D721Med (cell line): ENCODE measurements around the gene MUC2.

Experiments used
- DNase-seq: peaks from one replicate; pipeline ENCODE4 v3.0.0; 2011; ENCODE audit warnings: low spot score; ENCODE audit not compliant: insufficient read length
- FAIRE-seq: peaks from 2 replicates; lab custom pipeline; 2011; peaks lifted over from hg19 to GRCh38; lab: Jason Lieb, UNC
- TF ChIP-seq, protein P1 (sequence below): IDR thresholded peaks from 2 replicates; pipeline ENCODE4 v1.5.1; 2012; ENCODE audit warnings: mild to moderate bottlenecking, control low read depth; ENCODE audit not compliant: insufficient read depth; ENCODE audit errors: missing control alignments

The MUC2 gene

DNA sequence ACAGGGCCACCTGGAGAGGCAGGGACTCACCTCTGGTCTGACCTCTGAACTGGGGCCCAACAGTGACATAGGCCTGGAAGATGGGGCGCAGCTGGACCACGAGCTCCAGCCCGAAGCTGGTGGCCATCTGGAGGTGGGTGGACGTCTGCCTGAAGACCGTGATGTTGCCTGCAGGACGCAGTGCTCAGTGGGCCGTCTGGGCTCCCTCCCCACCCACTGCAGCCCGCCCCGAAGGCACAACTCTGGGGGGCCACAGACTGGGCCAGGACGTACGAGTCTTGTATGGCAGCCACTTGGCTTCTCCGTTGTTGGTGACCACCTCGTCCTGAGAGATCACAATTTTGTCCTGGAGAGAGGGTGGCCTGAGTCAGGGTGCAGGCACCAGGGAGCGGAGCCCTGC lies 46.1 kb upstream of the MUC2 start:
- FAIRE-seq (no peak), DNase-seq (no peak)
- TF ChIP-seq, protein P1, sequence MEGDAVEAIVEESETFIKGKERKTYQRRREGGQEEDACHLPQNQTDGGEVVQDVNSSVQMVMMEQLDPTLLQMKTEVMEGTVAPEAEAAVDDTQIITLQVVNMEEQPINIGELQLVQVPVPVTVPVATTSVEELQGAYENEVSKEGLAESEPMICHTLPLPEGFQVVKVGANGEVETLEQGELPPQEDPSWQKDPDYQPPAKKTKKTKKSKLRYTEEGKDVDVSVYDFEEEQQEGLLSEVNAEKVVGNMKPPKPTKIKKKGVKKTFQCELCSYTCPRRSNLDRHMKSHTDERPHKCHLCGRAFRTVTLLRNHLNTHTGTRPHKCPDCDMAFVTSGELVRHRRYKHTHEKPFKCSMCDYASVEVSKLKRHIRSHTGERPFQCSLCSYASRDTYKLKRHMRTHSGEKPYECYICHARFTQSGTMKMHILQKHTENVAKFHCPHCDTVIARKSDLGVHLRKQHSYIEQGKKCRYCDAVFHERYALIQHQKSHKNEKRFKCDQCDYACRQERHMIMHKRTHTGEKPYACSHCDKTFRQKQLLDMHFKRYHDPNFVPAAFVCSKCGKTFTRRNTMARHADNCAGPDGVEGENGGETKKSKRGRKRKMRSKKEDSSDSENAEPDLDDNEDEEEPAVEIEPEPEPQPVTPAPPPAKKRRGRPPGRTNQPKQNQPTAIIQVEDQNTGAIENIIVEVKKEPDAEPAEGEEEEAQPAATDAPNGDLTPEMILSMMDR, result no peak

DNA sequence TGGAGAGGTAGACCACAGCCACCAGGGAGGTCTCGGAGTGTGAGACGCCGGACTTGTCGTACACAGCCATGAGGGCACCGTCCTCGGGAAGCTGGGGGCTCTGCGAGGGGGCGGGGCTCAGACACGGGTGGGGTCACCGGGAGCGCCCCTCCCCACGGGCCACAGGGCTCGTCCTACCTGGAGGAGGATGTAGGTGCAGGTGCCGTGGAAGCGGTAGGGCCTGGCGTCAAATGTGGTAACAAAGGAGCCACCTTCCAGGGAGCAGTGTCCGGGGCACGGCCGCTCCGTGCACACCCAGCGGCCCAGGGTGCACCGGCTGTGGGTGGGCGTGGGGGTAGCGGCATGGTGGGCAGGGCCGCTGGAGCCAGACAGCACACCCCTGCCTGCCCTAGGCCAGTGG lies 45.6 kb upstream of the MUC2 start:
- TF ChIP-seq, protein P1, result no peak
- FAIRE-seq, result no peak

DNA sequence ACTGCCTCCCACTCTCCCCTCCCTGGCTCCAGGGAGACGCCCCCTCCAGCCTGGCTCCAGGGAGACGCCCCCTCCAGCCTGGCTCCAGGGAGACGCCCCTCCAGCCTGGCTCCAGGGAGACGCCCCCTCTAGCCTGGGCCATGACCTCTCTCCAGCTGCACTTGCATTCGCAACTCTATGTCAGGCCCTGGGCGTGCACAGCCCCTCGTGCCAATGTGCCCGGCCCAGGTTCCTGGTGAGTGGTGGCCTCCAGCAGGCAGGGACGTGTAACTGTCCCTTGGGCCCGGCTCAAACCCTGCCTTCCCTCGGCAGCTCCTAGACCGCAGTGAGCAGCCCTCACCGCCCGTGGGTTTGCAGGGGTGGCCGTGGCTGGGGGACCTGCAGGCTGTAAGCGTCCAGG lies 45.0 kb upstream of the MUC2 start:
- TF ChIP-seq, protein P1, result no peak
- FAIRE-seq, result no peak
- no peak for DNase-seq

More for the DNA sequence above, 45.6 kb upstream of the MUC2 start:
- no peak for DNase-seq

DNA sequence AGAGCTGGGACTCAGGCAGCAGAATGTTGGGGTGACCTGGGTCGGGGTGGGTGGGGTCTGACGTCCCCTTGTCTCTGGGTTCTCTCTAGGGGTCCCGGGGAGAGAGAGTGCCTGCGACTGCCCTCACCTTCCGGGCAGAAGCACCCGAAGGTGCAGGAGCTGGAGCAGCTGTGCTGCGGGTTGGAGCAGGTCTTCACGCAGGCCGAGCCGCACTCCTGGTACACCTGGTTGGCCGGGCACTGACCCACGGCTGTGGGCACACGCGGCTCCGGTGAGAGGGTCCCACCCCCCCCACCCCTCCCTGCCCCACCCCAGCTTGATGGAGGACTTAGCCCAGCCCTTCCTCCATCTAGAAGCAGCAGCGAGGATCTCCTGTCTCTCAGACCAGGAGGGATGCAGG lies 44.6 kb upstream of the MUC2 start:
- FAIRE-seq (no peak), DNase-seq (no peak)
- TF ChIP-seq, protein P1, result no peak

DNA sequence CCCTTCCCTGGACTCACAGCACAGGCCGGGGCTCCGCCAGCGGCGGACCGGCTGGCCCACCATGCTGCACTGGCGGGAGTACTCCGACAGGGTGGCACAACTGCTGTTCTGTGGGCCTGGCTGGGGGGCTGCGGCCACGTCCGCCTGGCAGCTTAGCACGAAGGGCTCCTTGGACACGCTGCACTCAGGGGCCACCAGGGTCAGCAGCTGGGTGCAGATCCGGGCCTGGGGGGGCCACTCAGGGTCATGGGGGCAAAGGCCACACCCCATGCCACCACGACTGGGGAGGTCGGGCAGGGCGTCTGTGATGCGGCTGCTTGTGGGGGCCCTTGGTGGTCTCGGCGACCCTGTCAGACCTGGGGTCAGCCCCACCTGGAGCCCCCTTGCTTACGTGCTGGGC lies 44.1 kb upstream of the MUC2 start:
- FAIRE-seq (no peak), DNase-seq (no peak)
- TF ChIP-seq, protein P1, result no peak

DNA sequence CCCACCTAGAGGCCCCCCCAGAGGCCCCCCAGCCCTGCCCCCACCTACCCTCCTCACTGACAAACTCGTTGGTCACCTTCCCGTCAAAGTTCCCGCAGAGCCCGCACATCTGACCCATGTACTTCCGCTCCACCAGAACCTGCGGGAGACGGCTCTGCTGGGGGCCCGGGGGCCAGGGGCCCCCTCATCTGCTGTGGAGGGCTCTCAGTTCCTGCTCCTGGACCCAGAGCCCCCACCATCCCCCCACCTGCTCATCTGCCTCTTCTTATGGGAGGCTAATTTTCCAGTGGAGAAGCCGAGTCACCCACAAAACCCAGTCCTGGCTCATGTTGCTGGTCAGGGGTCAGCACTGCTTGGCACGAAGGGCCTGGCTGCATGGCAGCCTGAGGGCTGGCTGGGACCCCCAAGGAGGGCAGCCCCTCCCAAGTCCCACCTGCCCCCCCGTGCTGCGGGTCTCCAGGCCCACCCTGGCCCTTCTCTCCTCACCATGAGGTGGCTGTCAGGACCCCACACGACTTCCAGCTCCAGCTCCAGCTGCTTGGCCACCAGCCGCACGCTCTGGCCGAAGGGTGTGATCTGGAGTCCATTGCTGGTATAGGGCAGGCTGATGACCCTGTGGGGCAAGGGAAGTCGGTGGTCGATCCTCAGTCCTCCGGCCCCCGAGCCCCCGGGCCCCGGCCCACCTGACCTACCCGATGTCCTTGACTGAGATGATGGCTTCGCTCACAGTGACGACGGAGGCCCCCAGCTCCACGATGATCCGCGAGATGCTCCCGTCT lies 43.4 kb upstream of the MUC2 start:
- TF ChIP-seq, protein P1, result no peak
- no peak for FAIRE-seq

DNA sequence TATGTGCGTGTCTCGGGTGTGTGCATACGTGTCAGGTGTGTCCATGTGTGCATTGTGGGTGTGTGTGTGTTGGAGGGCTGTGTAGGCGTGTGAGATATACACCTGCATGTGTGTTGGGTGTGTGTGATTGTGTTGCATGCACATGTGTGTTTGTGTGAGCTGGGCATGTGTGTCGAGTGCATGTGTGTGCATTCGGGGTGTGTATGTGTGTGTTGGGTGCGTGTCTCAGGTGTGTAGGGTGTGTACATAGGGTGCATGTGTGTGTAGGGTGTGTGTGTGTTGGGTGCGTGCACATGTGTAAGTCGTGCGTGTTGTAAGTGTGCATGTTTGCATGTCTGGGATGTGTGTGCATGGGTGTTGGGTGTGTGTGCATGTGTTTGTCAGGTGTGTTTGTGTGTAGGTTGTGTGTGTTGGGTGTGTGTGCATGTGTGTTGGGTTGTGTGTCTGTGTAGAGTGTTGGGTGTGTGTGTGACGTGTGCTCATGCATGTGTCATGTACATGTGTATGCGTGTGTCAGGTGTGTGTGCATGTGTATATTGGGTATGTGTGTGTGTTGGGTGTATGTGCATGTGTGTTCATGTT lies 42.3 kb upstream of the MUC2 start:
- TF ChIP-seq, protein P1, result no peak
- FAIRE-seq, result no peak

More for the DNA sequence above, 43.4 kb upstream of the MUC2 start:
- no peak for DNase-seq

More for the DNA sequence above, 42.3 kb upstream of the MUC2 start:
- DNase-seq, result no peak
